ENCODE measurements around the gene C12orf60. TPM values are rescaled to one million over a fixed set of nuclear protein-coding genes. Genes with fewer than 3 reads are reported as not detected.

Gene C12orf60
- total RNA-seq, 1 experiment from 2014 or later = 3.5 TPM

GRCh38 chr12:14827043-14827442 is 23.6 kb downstream of the C12orf60 start:
- Histone ChIP-seq H3K9me2 (ENCODE audit: insufficient read depth) (no peaks in the 10 kb centered on the region), H3K36me3 (ENCODE audit: control insufficient read depth in 1 of 2, insufficient read depth in 2 of 2, low read length in 2 of 2) (no peaks in the 10 kb centered on the region), H4K20me1 (ENCODE audit: insufficient read depth) (no peaks in the 10 kb centered on the region), H3K27me3 (ENCODE audit: insufficient read depth, low read length) (no peaks in the 10 kb centered on the region), H3K4me3 (replicated peaks in 1 of 2; ENCODE audit: low read depth in 1 of 2, low read length in 2 of 2) (no peak overlapping the region), H3K27ac (ENCODE audit: low read depth, low read length) (no peak overlapping the region), H3K4me1 (ENCODE audit: control insufficient read depth in 1 of 2, insufficient read depth in 2 of 2, low read length in 2 of 2) (no peaks in the 10 kb centered on the region), H3K4me2 (ENCODE audit: low read length) (no peak overlapping the region), H2AFZ (ENCODE audit: low read depth, low read length, poor library complexity, severe bottlenecking) (no peak overlapping the region), H3K79me2 (ENCODE audit: insufficient read depth, low read length) (no peaks in the 10 kb centered on the region), H3K9ac (ENCODE audit: low read length) (no peak overlapping the region), H3K9me3 (ENCODE audit: control insufficient read depth in 1 of 2, insufficient read depth in 1 of 2, low read depth in 1 of 2, low read length in 2 of 2) (no peaks in the 10 kb centered on the region)
- no TSS peak for BruUV-seq (replicated peaks)
- ATAC-seq (no peak), DNase-seq (ENCODE audit: low read depth, low spot score) (no peak)
- intact Hi-C loops (cut with micrococcal nuclease) = no loop called here
- ChIA-PET RAD21 (ENCODE audit: low non-redundant PET in 1 of 2, low total read pairs in 2 of 2, uncharacterized antibody in 2 of 2, unreplicated experiment in 2 of 2) (no interaction called here), CTCF (no interaction called here), POLR2A (no interaction called here)
- no peak for TF ChIP-seq ZFX (IDR thresholded peaks at IDR 0.05)
- TF ChIP-seq CEBPB (IDR thresholded peaks at IDR 0.05; ENCODE audit: low read depth) = no peak
- TF ChIP-seq ZNF274 (IDR thresholded peaks at IDR 0.05; ENCODE audit: low read depth, low read length) = no peak
- TF ChIP-seq FOSL1 (IDR thresholded peaks at IDR 0.05; ENCODE audit: low read depth) = no peak
- no peak for TF ChIP-seq EGR1 (IDR thresholded peaks at IDR 0.05; ENCODE audit: low read depth)
- TF ChIP-seq ZBTB33 (IDR thresholded peaks at IDR 0.05; ENCODE audit: extremely low read depth, insufficient replicate concordance, low read length) = no peak
- no peak for TF ChIP-seq CBX3 (IDR thresholded peaks at IDR 0.05; ENCODE audit: low read depth)
- TF ChIP-seq EZH2 (IDR thresholded peaks at IDR 0.05) = no peak
- TF ChIP-seq RAD21 (IDR thresholded peaks at IDR 0.05; ENCODE audit: low read depth) = no peak
- no peak for TF ChIP-seq SP1 (IDR thresholded peaks at IDR 0.05; ENCODE audit: low read depth)
- TF ChIP-seq YY1 (IDR thresholded peaks at IDR 0.05; ENCODE audit: extremely low read depth, insufficient replicate concordance, low read depth, low read length) = no peak
- TF ChIP-seq SRF (IDR thresholded peaks at IDR 0.05; ENCODE audit: low read depth) = no peak
- TF ChIP-seq CTCF (IDR thresholded peaks at IDR 0.05 in 2 of 3, conservative IDR thresholded peaks at IDR 0.05 in 1 of 3; ENCODE audit: borderline replicate concordance in 1 of 3, insufficient read depth in 1 of 3, low read depth in 2 of 3, low read length in 2 of 3) = no peak
- no peak for TF ChIP-seq JUND (IDR thresholded peaks at IDR 0.05)
- no peak for TF ChIP-seq ATF3 (IDR thresholded peaks at IDR 0.05)
- no peak for TF ChIP-seq POLR2A (IDR thresholded peaks at IDR 0.05; ENCODE audit: borderline replicate concordance, extremely low read depth, insufficient read depth, insufficient read length)
